Measurements from ENCODE around the gene LRP1B.

GRCh38 chr2:141437521-141437920 lies 693.3 kb downstream of the LRP1B start:
- TF ChIP-seq REST (IDR thresholded peaks at IDR 0.05; ENCODE audit: insufficient read depth in 1 of 2, low read depth in 2 of 2, low read length in 2 of 2) (no peak), TAF1 (IDR thresholded peaks at IDR 0.05; ENCODE audit: borderline replicate concordance, insufficient read depth, low read length) (no peak)

Data from PFSK-1 (cell line).